ENCODE data around the gene CASQ2. TPM values are rescaled to one million over a fixed set of nuclear protein-coding genes. Genes with fewer than 3 reads are reported as not detected.

The CASQ2 gene
- total RNA-seq, 1 donor from 2014 or later, result not detected

DNA sequence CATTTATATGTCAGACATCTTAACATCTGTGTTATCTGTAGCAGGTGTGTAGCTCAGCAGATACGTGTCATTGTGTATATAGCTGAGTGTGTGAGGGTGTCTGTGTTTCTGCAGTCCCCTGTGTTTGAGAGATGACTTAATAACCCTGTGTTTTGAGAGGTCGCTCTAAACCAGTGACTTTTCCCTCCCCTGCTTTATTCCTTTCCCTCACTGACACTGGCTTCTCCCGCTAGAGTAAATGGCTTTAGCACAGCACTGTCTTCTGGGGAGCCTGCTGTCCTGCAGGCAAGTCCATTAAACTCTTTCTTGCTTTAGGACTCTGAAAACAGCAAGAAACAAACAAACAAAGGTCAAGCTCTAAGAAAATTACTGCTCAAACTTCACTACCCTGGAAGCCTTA lies 73.7 kb downstream of the CASQ2 start:
- Mint-ChIP-seq H3K27ac (no peak overlapping the region), H3K4me1 (ENCODE audit: unreplicated experiment) (peaks cover 17% of the 10 kb centered on the region), H3K27me3 (no peaks in the 10 kb centered on the region), H3K4me3 (no peak overlapping the region), H3K9me3 (no peaks in the 10 kb centered on the region), H3K36me3 (peaks cover 12% of the 10 kb centered on the region)
- no peak for TF ChIP-seq CTCF (conservative IDR thresholded peaks at IDR 0.05)
- DNase-seq (ENCODE audit: extremely low spot score, unreplicated experiment), result no peak

DNA sequence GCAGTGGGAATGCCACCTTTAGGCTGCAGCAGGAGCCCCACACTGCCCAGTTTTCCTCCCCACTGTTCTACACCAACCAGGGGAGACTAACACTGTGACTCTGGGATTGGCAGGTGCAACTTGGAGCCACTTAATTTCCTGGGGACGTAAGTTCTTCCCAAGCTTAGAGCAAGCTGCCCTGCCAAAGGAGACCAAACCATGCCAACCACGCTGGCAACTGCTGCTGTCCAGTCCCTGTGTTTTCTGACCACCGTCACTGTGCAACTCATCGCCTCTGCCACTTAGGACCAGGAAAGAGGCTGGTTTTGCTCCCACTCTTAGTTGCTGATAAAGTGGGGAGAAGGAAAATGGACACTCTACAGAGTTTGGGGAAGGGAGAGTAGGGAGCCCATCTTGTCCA lies 76.3 kb downstream of the CASQ2 start:
- Mint-ChIP-seq H3K27ac (no peak overlapping the region), H3K4me3 (no peak overlapping the region), H3K9me3 (no peaks in the 10 kb centered on the region)

DNA sequence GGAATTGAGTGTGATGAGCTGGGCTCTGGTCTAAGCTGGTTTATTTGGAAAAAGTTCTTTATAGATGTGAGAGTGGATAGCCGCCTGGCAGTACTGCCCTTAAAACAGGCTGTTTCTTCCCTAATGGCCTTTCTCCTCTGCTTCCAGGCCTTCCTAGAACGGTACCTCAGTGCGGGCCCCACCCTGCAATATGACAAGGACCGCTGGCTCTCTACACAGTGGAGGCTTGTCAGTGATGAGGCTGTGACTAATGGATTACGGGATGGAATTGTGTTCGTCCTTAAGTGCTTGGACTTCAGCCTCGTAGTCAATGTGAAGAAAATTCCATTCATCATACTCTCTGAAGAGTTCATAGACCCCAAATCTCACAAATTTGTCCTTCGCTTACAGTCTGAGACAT lies 77.5 kb downstream of the CASQ2 start:
- peaks cover 17% of the 10 kb centered on the region for H3K4me1 Mint-ChIP-seq (ENCODE audit: unreplicated experiment)

More for the DNA sequence above, 76.3 kb downstream of the CASQ2 start:
- peaks cover 17% of the 10 kb centered on the region for H3K4me1 Mint-ChIP-seq (ENCODE audit: unreplicated experiment)
- no peak for TF ChIP-seq CTCF (conservative IDR thresholded peaks at IDR 0.05)
- DNase-seq (ENCODE audit: extremely low spot score, unreplicated experiment), result no peak
- no peaks in the 10 kb centered on the region for H3K27me3 Mint-ChIP-seq
- peaks cover 12% of the 10 kb centered on the region for H3K36me3 Mint-ChIP-seq

GRCh38 chr1:115687744-115688143 lies 80.8 kb downstream of the CASQ2 start:
- no peak for DNase-seq (ENCODE audit: extremely low spot score, unreplicated experiment)
- H3K36me3 Mint-ChIP-seq, result peaks cover 16% of the 10 kb centered on the region
- no peak overlapping the region for H3K27ac Mint-ChIP-seq
- H3K9me3 Mint-ChIP-seq, result no peaks in the 10 kb centered on the region
- no peak overlapping the region for H3K4me3 Mint-ChIP-seq
- no peaks in the 10 kb centered on the region for H3K4me1 Mint-ChIP-seq (ENCODE audit: unreplicated experiment)
- no peaks in the 10 kb centered on the region for H3K27me3 Mint-ChIP-seq
- no peak for TF ChIP-seq CTCF (conservative IDR thresholded peaks at IDR 0.05)

More for the DNA sequence above, 77.5 kb downstream of the CASQ2 start:
- Mint-ChIP-seq H3K36me3 (peaks cover 12% of the 10 kb centered on the region), H3K27ac (no peak overlapping the region), H3K4me3 (no peak overlapping the region), H3K9me3 (no peaks in the 10 kb centered on the region), H3K27me3 (no peaks in the 10 kb centered on the region)
- TF ChIP-seq CTCF (conservative IDR thresholded peaks at IDR 0.05), result no peak
- no peak for DNase-seq (ENCODE audit: extremely low spot score, unreplicated experiment)

GRCh38 chr1:115685029-115685705 lies 83.3 kb downstream of the CASQ2 start:
- H3K27ac Mint-ChIP-seq, result no peak overlapping the region

More at GRCh38 chr1:115685029-115685705, 83.3 kb downstream of the CASQ2 start:
- TF ChIP-seq CTCF (conservative IDR thresholded peaks at IDR 0.05), result no peak
- H3K36me3 Mint-ChIP-seq, result peaks cover 8% of the 10 kb centered on the region
- no peaks in the 10 kb centered on the region for H3K27me3 Mint-ChIP-seq
- H3K9me3 Mint-ChIP-seq, result no peaks in the 10 kb centered on the region
- no peak for DNase-seq (ENCODE audit: extremely low spot score, unreplicated experiment)
- no peaks in the 10 kb centered on the region for H3K4me1 Mint-ChIP-seq (ENCODE audit: unreplicated experiment)
- H3K4me3 Mint-ChIP-seq, result no peak overlapping the region

Measured in type B pancreatic cell (in vitro differentiated cells).